Stimulated activated CD4-positive, alpha-beta T cell treated with anti-CD3 and anti-CD28 coated beads, Interleukin-1b, Interleukin-23, amount 100 ng/mL, for 4 hours (primary cell): ENCODE measurements around the gene CNTNAP5.
"Not testable (repeated sequence)": the region's sequence is repeated elsewhere in the genome, so short reads cannot be mapped to it uniquely, and the experiment has no call there.

Experiments used
- DNase-seq, 2 donors: peaks; one replicate each; pipeline ENCODE4 v3.0.0-alpha.2; 2020; ENCODE audit warnings: low read depth in 2 of 2

CNTNAP5 gene

DNA sequence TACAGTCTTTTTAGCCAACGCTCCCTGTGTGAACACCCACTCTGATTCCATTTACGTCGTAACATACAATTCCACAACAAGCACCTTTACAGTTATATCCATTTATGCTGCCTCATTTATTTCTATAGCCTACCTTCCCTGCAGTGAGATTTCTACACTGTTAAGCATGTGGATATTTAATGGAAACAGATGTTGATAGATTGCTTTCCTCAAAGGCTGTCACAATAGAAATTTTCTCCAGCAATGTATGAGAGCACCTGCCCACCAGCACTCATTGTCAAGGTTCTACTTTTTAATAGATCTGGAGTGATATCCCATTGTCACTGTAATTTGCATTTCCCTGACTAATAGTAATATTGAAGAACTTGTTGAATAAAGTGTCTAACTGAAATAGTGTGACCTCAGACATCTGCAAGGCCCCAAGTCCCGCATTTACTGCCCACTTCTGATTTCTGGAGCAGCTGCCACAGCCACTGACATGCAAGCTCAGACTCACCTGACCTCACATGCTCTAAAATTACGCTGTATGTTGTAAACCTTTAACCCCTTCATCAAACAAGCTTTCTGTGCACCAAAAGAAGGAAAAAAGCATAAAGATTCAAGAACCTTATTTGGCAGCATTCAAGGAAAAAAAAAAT lies 295.1 kb downstream of the CNTNAP5 start:
- no peak for DNase-seq

- no peak for DNase-seq
Measured at GRCh38 chr2:124323321-124323720, 298.2 kb downstream of the CNTNAP5 start.

- no peak for DNase-seq
Measured at GRCh38 chr2:124325667-124326440, 300.8 kb downstream of the CNTNAP5 start.

- no peak for DNase-seq
Measured at GRCh38 chr2:124327303-124327702, 302.2 kb downstream of the CNTNAP5 start.

DNA sequence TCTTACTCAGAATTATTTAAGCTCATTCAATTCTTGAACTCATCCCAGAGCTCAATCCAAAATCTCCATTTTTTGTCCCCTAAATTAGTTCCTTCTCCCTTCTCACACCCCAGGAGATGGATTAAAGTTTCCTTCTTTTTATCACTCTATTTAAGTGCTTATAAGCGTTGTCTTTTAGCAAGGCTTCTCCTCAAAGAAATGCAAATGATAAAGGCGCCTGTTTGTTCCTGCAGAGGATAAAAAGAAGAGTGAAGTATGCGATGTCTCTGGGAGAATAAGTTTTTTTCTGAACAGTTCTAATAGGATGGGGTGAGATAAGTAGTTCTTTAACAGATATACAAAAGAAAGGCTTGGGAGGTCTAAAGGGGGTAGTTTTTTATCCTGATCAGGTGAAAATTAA lies 303.3 kb downstream of the CNTNAP5 start:
- no peak for DNase-seq

DNA sequence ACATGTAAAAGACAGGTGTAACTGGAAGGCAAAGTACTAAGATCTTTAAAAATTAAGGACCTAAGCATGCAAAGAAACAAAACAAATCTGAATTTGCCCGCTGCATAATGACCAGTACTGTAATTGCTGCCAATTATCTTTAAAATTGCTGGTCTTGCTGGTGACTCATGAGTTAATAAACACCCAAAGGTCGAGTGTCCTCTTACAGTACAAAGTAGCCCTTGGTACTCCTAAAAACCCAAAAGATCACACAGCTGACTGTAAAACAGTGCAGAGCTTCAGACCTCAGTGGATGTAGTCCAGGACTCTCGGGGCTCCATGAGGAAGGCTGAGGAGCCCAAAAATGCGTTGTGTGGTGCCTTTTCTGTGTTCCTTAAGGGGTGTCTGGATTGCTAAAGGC lies 308.7 kb downstream of the CNTNAP5 start:
- DNase-seq, result no peak

DNA sequence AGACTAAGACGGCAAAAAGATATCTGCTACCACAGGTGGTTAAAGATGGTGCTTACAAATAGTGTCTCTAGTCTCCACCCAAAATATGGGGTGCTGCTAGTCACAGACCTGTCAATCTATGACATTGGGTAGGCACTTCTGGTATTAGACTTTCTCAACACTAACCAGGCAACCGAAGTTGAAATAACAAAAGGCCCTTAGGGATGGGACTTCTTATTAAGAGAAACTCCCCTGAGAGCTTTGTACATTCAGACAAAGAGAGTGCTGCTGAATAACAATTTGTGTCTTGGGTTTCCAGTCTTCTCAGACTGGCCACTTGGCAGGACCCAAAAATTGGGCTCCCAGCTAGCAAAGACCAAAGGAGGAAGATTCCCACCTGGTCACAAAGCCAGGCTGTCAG lies 310.0 kb downstream of the CNTNAP5 start:
- DNase-seq, result no peak

GRCh38 chr2:124339709-124340108 lies 314.6 kb downstream of the CNTNAP5 start:
- DNase-seq, result no peak

DNA sequence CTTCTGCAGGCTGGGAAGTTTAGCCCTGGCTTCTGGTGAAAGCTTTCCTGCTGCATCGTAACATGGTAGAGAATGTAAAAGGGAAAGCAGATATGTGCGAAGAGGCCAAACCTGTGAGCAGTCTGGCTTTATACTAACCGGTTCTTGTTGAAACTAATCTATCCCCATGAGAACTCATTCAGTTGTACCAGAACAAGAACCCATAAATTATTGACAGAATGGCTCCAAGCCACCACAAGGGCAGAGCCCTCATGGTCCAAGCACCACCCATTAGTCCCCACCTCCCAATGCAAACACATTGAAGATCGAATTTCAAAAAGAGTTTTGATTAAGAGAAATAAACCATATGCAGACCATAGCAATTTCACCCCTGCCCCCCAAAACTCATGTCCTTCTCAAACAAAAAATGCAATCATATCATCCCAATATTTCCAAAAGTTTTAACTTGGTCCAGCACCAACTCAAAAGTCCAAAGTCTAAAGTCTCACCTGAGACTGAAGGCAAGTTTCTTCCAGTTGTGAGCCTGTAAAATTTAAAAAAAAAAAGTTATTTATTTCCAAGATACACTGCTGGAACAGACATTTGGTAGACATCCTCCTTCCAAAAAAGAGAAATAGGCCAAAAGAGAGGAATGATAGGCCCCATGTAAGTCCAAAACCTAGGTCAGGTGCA lies 318.9 kb downstream of the CNTNAP5 start:
- no peak for DNase-seq

DNA sequence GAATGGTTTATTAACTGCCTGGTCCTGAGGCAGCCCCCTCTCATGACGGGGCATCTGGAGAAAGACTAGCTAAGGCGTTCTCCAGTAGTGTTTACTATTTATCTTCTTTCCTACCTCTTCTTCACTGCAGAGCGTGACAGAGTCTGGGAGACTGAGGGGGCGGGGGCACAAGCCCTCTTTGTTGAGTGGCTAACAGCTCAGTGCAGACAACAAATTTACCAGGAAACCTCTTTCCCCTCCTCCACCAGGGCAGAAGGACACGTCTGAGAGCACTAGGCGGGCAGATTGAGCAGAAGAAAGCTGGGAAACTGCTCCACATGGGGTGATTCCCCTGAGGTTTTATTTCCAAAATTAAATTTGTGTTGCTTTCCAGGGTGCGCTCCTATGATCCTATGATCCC lies 322.1 kb downstream of the CNTNAP5 start:
- no peak for DNase-seq

DNA sequence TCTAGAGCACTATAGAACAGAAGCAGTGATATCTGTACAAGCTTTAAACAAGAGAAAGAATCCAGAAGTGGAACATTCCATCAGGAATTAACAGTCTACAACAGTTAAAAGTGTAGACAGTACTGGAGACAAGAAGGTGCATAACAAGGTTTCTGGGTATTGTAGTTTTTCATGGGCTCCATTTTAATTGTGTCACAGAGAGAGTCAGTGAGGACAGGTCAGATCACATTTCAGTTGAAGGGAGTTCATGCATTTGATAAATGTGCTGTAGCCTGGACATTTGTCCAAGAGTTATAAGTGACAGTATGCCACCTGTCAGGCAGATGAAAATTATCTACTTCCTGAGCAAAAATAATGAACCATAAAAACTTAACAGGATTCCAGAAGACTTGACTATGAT lies 328.6 kb downstream of the CNTNAP5 start:
- no peak for DNase-seq

- DNase-seq, result no peak
Measured at GRCh38 chr2:124354466-124354865, 329.4 kb downstream of the CNTNAP5 start.

- DNase-seq, result not testable (repeated sequence)
Measured at GRCh38 chr2:124361966-124362365, 336.9 kb downstream of the CNTNAP5 start.

GRCh38 chr2:124369181-124369580 lies 344.1 kb downstream of the CNTNAP5 start:
- no peak for DNase-seq

- DNase-seq, result no peak
Measured at GRCh38 chr2:124380221-124380749, 355.2 kb downstream of the CNTNAP5 start.

GRCh38 chr2:124382067-124382618 lies 357.1 kb downstream of the CNTNAP5 start:
- no peak for DNase-seq

DNA sequence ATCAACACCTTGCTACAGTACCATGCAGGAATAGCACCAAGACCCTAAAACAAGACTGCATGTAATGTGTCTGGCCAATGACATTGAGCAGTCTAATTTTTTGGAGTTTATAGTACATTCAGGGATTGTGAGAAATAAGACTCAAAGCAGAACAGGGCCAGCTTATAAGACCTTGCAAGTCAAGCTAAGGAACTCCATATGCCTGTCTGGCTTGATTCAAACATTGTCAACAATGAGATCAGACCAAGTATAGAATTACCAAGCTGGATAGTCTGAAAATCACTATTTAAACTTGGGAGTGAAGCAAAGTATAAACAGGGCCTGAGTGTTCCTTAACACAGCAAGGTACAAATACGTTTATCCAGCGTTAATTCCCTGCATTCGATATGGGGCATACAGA lies 370.9 kb downstream of the CNTNAP5 start:
- no peak for DNase-seq

- DNase-seq, result no peak
Measured at GRCh38 chr2:124402274-124402673, 377.2 kb downstream of the CNTNAP5 start.

DNA sequence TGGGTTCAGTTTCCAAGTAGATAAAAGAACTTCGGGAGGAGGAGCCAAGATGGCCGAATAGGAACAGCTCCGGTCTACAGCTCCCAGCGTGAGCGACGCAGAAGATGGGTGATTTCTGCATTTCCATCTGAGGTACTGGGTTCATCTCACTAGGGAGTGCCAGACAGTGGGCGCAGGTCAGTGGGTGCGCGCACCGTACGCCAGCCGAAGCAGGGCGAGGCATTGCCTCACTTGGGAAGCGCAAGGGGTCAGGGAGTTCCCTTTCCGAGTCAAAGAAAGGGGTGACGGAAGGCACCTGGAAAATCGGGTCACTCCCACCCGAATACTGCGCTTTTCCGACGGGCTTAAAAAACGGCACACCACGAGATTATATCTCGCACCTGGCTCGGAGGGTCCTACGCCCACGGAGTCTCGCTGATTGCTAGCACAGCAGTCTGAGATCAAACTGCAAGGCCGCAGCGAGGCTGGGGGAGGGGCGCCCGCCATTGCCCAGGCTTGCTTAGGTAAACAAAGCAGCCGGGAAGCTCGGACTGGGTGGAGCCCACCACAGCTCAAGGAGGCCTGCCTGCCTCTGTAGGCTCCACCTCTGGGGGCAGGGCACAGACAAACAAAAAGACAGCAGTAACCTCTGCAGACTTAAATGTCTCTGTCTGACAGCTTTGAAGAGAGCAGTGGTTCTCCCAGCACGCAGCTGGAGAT lies 382.9 kb downstream of the CNTNAP5 start:
- not testable (repeated sequence) for DNase-seq

DNA sequence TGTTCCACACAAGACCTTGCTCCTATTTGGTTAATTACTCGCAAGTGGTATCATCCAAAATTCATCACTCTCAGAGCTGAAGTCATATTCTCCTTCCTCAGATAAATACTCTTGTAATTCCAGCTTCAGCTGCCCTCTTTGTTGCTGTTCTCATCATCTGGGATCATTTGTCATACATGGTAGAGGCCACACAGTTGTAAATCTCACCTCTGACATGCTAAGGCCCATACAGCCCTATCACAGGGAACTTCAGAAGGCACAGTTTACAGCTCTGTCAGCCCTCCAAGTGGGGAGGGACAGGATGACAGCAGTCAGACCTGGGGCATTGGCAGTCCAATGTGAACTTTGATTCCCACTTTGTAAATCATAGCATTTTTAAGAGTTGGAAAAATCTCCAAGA lies 399.0 kb downstream of the CNTNAP5 start:
- no peak for DNase-seq

- DNase-seq, result no peak
Measured at GRCh38 chr2:124426122-124426521, 401.0 kb downstream of the CNTNAP5 start.

DNA sequence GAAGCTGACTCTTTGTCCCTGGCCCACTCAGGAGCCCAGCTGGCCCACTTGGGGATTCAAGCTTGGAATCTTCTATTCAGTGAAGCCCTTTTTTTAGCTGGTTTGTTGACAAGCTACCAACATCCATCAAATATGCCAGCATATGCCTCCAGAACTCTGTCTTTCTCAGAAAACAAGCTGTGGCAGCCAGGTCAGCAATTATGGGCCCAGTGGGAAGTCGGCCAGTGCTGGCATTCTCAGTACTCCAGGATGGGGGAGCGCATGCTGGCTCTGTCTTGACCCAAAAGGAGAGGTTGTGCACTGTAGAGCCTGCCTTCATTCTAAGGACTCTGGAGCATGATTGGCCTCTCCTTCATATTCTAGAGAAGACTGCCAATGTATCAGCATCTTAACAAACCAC lies 401.5 kb downstream of the CNTNAP5 start:
- DNase-seq, result no peak
